ENCODE results near the gene UIMC1. TPM values are rescaled to one million over a fixed set of nuclear protein-coding genes. Genes with fewer than 3 reads are reported as not detected.

Gene UIMC1
- total RNA-seq, 1 experiment from 2014 or later = 46.8 TPM

GRCh38 chr5:176888865-176889165 is 117.8 kb downstream of the UIMC1 start:
- ChIA-PET POLR2A (ENCODE audit: low non-redundant PET) (no interaction called here), CTCF (no interaction called here)
- no peak for DNase-seq (ENCODE audit: low spot score)
- H3K4me1 ChIP-seq (ENCODE audit: insufficient read depth, low read length, poor library complexity, severe bottlenecking) = no peaks in the 10 kb centered on the region
- BruUV-seq (replicated peaks) = no TSS peak
- TF ChIP-seq CTCF (conservative IDR thresholded peaks at IDR 0.05; ENCODE audit: low read depth, low read length) (no peak), EZH2 (IDR thresholded peaks at IDR 0.05; ENCODE audit: borderline replicate concordance, low read depth, low read length, poor library complexity, severe bottlenecking) (no peak)
- no peaks in the 10 kb centered on the region for H3K27me3 ChIP-seq (replicated peaks; ENCODE audit: insufficient read depth, low read depth, low read length, poor library complexity)
- H3K9me3 ChIP-seq (ENCODE audit: low read depth, low read length, poor library complexity, severe bottlenecking) = no peaks in the 10 kb centered on the region
- no peaks in the 10 kb centered on the region for H3K36me3 ChIP-seq (ENCODE audit: insufficient read depth, low read length, poor library complexity, severe bottlenecking)
- H3K4me3 ChIP-seq (ENCODE audit: low read depth, low read length, poor library complexity, severe bottlenecking) = no peak overlapping the region
- intact Hi-C loops (cut with micrococcal nuclease; ENCODE audit: unreplicated experiment) = no loop called here
- H3K27ac ChIP-seq (ENCODE audit: low read depth, low read length, poor library complexity, severe bottlenecking) = no peak overlapping the region

GRCh38 chr5:176888016-176888864 is 118.3 kb downstream of the UIMC1 start:
- Histone ChIP-seq H3K27me3 (replicated peaks; ENCODE audit: insufficient read depth, low read depth, low read length, poor library complexity) (no peaks in the 10 kb centered on the region), H3K36me3 (ENCODE audit: insufficient read depth, low read length, poor library complexity, severe bottlenecking) (no peaks in the 10 kb centered on the region), H3K4me3 (ENCODE audit: low read depth, low read length, poor library complexity, severe bottlenecking) (no peak overlapping the region), H3K9me3 (ENCODE audit: low read depth, low read length, poor library complexity, severe bottlenecking) (no peaks in the 10 kb centered on the region), H3K27ac (ENCODE audit: low read depth, low read length, poor library complexity, severe bottlenecking) (no peak overlapping the region), H3K4me1 (ENCODE audit: insufficient read depth, low read length, poor library complexity, severe bottlenecking) (no peaks in the 10 kb centered on the region)
- no TSS peak for BruUV-seq (replicated peaks)
- no peak for DNase-seq (ENCODE audit: low spot score)
- TF ChIP-seq EZH2 (IDR thresholded peaks at IDR 0.05; ENCODE audit: borderline replicate concordance, low read depth, low read length, poor library complexity, severe bottlenecking) (no peak), CTCF (conservative IDR thresholded peaks at IDR 0.05; ENCODE audit: low read depth, low read length) (no peak)
- POLR2A ChIA-PET (ENCODE audit: low non-redundant PET) = no interaction called here
- intact Hi-C loops (cut with micrococcal nuclease; ENCODE audit: unreplicated experiment) = no loop called here
- CTCF ChIA-PET = no interaction called here

GRCh38 chr5:176887252-176887849 is 119.2 kb downstream of the UIMC1 start:
- CTCF ChIA-PET = no interaction called here
- no peak for DNase-seq (ENCODE audit: low spot score)
- Histone ChIP-seq H3K4me1 (ENCODE audit: insufficient read depth, low read length, poor library complexity, severe bottlenecking) (no peaks in the 10 kb centered on the region), H3K4me3 (ENCODE audit: low read depth, low read length, poor library complexity, severe bottlenecking) (no peak overlapping the region), H3K9me3 (ENCODE audit: low read depth, low read length, poor library complexity, severe bottlenecking) (no peaks in the 10 kb centered on the region), H3K27ac (ENCODE audit: low read depth, low read length, poor library complexity, severe bottlenecking) (no peak overlapping the region), H3K27me3 (replicated peaks; ENCODE audit: insufficient read depth, low read depth, low read length, poor library complexity) (no peaks in the 10 kb centered on the region), H3K36me3 (ENCODE audit: insufficient read depth, low read length, poor library complexity, severe bottlenecking) (no peaks in the 10 kb centered on the region)
- POLR2A ChIA-PET (ENCODE audit: low non-redundant PET) = no interaction called here
- no TSS peak for BruUV-seq (replicated peaks)
- TF ChIP-seq EZH2 (IDR thresholded peaks at IDR 0.05; ENCODE audit: borderline replicate concordance, low read depth, low read length, poor library complexity, severe bottlenecking) = no peak
- TF ChIP-seq CTCF (conservative IDR thresholded peaks at IDR 0.05; ENCODE audit: low read depth, low read length) = no peak
- intact Hi-C loops (cut with micrococcal nuclease; ENCODE audit: unreplicated experiment) = no loop called here

Data from A673 (cell line).